Ovary (tissue), 1 donor: Measurements from ENCODE around the gene AUTS2.

Source experiments
- EP300 ChIP-seq: sonication (generic); formaldehyde crosslinking; IDR thresholded peaks from one replicate; pipeline ENCODE4 v1.6.1; 2017; ENCODE audit warnings: antibody characterized with exemption
- POLR2A ChIP-seq: fragments of 450-650 bp; IDR thresholded peaks from one replicate; pipeline ENCODE4 v1.6.1; 2017; ENCODE audit warnings: antibody characterized with exemption, mild to moderate bottlenecking, moderate library complexity

- TF ChIP-seq POLR2A (no peak), EP300 (no peak)
Measured at GRCh38 chr7:70389531-70390151, 791.4 kb downstream of the AUTS2 start.
